Dedifferentiated amniotic fluid mesenchymal stem cell (primary cell): Measurements from ENCODE around the gene AFAP1L1.
"Not testable (repeated sequence)": the region's sequence is repeated elsewhere in the genome, so short reads cannot be mapped to it uniquely, and the experiment has no call there.

Source experiments
- DNase-seq: peaks from one replicate; pipeline ENCODE4 v3.0.0-alpha.2; 2016; ENCODE audit errors: extremely low spot score

AFAP1L1 gene

DNA sequence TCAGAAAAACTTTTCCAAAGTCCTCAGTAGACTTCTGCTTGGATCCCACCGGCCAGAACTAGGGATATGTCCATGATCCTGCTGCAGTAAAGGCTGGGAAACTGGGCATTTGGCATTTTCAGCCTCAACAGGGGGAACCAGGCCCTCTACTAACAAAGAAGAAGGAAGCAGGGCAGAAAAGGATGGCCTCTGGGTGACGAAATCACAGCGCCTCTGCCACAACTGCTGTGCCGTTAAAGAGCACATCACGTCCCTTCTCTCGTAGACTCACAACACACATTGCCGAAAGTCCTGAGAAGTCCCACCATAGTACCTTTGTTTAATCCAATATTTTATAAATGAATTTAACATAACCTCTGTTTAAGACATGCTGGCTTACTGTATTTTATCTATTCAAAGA lies 10.4 kb upstream of the AFAP1L1 start:
- no peak for DNase-seq

GRCh38 chr5:149262315-149262714 lies 9.3 kb upstream of the AFAP1L1 start:
- no peak for DNase-seq

DNA sequence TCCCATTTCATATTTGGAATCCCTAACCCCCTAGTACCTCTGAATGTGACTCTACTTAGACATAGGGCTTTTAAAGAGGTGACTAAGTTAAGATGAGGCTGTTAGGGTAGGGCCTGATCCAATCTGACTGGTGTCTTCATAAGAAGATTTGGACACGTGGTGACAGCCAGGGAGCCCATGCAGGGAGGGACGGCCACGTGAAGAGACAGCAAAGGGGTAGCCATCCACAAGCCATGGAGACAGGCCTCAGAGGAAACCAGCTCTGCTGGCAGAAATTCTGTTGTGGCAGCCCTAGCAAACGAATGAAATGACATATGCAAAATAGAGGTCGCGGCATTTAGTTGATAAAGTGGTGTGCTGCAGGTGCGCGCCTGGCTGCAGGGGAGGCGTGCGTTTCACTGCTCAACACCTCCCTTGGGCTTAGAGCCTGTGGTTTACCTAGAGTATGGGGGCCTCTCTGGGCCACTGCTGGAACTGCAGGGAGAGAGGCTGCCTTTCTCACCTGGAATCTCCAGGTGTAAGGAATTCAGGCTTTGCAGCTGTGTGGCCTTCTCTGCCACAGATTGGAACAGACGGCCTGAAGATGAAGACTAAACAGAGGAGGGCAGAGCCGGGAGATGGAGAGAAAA lies 7.1 kb upstream of the AFAP1L1 start:
- no peak for DNase-seq

DNA sequence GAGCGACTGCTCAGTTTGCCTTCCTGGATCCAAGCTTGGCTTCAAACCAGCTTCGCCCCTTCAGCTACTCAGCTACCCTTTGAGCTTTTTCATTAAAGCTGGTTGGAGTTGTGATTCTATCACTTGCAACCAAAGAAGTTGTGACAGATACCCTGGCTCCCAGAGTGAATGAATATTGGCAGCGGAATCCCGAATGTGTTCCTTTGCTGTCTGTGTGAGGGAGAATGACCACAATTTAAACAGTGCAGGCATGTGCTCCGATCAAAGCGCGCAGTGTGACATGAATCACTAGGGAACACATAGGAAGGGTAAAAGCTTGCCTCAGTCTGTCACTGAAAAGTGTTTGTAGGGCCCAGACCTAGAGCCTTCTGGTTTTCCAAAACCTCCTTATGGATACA lies 6.6 kb upstream of the AFAP1L1 start:
- DNase-seq: no peak

- DNase-seq: peak; percentile 26
Observed at GRCh38 chr5:149265597-149265996, 6.1 kb upstream of the AFAP1L1 start.

GRCh38 chr5:149267241-149267973 lies 4.3 kb upstream of the AFAP1L1 start:
- no peak for DNase-seq

- DNase-seq: no peak
Observed at GRCh38 chr5:149268928-149269557, 2.6 kb upstream of the AFAP1L1 start.

DNA sequence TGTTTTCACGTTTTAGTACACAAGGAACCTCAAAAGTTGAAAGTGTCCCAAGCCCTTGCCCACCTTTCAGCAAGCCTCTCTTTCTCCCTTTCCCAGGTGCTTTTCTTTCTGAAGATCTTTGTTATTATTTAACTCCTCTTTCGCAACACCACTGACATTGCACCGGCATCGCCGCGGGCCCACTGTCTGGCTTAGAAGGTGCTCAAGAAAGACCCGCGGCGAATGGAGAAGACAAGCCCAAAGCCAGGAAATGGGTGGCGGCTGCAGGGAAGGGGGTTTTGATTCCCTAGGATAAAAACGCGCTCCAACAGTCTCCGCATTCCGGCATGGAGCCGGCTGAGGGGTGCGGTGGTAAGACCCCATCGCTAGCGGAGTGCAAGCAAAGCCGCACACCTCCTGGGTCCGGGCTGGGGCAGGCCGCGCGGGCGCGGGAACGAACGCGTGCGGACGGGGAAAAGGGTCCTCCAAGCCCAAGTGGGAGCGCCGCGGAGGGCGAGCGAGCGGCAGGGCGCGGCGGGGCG lies 404 bp upstream of the AFAP1L1 start:
- DNase-seq: no peak

- not testable (repeated sequence) for DNase-seq
Observed at GRCh38 chr5:149272781-149273180, 1.1 kb downstream of the AFAP1L1 start.

DNA sequence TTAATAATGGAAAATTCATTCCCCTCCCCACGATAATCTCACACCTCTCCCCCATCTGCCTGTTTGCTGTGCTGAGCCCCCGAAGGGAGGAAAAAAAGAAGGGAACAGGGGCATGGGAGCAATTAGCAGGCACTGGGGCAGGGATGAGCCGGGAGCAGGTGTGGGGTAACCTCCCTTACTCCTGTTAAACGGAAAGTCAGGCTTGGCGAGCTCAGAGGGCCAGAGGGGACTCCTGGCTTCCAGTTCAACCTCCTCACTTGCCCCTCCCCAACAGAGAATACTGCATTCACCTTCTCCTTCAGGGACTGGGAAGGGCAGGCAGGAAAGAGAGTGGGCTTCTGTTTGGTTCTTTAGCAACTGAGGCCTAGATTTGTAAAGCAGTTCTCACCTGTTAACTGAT lies 1.6 kb downstream of the AFAP1L1 start:
- no peak for DNase-seq

DNA sequence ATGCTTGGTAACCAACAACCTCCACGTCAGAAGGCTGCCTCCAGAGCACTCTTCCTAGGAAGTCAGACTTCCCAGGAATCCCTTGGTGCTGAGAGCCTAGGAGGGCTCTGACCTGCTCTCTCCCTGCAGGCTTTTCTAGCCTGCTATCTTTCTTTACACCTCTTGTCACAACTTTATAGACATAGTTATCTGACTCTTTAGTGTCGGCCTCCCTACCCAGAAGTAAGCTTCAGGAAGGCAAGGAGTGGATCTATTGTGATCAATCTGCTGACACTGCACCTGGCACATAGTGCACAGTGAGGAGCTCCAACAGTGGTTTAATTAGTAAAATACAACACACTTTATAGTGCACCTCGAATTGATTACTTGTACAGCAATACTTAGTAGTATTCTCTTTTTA lies 2.3 kb downstream of the AFAP1L1 start:
- DNase-seq: no peak

DNA sequence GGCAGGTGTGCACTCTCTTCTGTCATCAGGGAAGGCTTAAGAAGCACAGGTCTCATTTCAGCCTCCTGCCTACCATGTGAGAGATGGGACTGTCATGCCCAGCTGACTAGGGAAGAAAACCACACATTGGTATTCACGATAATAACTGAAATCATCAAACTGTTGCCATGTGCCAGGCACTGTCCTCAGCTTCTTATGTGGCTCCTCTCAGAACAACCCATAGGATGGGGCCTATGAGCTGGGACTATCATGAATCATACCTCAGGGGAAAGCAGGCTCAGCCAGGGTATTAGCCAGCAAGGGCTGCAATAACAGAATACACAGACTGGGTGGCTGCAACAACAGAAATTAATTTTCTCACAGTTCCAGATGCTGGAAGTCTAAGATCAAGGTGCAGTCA lies 3.3 kb downstream of the AFAP1L1 start:
- peak; percentile 18 for DNase-seq

DNA sequence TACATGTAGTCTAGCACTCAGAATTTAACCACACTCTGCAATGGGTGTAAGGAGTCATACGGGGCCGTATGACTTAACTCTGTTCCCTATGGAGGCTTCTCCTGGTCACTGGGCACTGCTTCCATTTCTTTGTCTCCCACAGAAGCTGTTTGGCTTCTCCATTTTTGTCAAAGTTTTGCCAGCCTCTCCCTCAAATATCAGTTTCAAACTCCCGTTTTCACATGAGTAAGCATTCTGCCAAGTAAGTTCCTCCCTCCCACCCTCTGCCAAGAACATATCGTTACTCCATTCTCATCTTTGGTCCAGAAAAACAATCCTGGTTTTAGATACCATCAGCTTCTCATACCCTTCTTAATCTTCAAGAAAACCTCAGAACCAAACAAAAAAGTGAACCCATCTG lies 6.1 kb downstream of the AFAP1L1 start:
- no peak for DNase-seq

GRCh38 chr5:149278451-149279210 lies 7.0 kb downstream of the AFAP1L1 start:
- DNase-seq: no peak

GRCh38 chr5:149279661-149280060 lies 8.0 kb downstream of the AFAP1L1 start:
- DNase-seq: no peak

GRCh38 chr5:149280124-149280523 lies 8.5 kb downstream of the AFAP1L1 start:
- no peak for DNase-seq

DNA sequence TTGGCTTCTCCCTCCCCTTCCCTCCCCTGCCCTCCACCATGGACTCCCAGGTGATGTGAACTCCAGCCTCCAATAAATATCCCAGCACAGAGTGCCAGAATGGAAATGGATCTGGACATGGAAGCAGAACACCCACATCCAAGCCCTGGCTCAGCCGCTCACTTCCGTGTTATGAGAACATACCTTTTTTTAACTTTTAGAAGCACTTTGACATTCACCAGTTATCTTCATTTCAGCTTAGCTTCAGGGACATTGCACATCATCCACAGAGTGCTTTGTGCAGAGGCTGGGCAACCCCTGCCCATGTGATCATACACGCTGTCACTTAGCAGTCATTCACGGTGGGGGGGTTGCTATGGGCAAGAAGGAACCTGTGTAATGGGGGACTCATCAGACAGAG lies 9.1 kb downstream of the AFAP1L1 start:
- DNase-seq: no peak

- no peak for DNase-seq
Observed at GRCh38 chr5:149282027-149282965, 10.6 kb downstream of the AFAP1L1 start.

- no peak for DNase-seq
Observed at GRCh38 chr5:149282966-149283332, 11.3 kb downstream of the AFAP1L1 start.

GRCh38 chr5:149283626-149284480 lies 12.2 kb downstream of the AFAP1L1 start:
- DNase-seq: no peak
